HG02885 (cell line): ENCODE results near the gene OR5AL1.
"Not testable (repeated sequence)": the region's sequence is repeated elsewhere in the genome, so short reads cannot be mapped to it uniquely, and the experiment has no call there.

ENCODE experiments used
- ATAC-seq: cut with Tn5 transposase; IDR thresholded peaks from one replicate; pipeline ENCODE4 v1.9.1; 2021; ENCODE audit warnings: mild to moderate bottlenecking; ENCODE audit not compliant: unreplicated experiment, poor library complexity

Gene OR5AL1

GRCh38 chr11:56412396-56412795 is at the start of gene OR5AL1:
Gene OR5AL1 (plus strand): TSS chr11:56412696.
- ATAC-seq: no peak

- ATAC-seq: no peak
These were observed 37.2 kb upstream of the OR5AL1 start, which contains the start of gene OR8U1 for GRCh38 chr11:56375324-56375723. Gene OR8U1 (plus strand): TSS chr11:56375624. CDS start chr11:56375624, 0 bp downstream.

- ATAC-seq: no peak
These were observed 32.4 kb upstream of the OR5AL1 start for GRCh38 chr11:56380120-56380519.

- no peak for ATAC-seq
These were observed 18.1 kb upstream of the OR5AL1 start for GRCh38 chr11:56394381-56394780.

- no peak for ATAC-seq
These were observed 16.4 kb upstream of the OR5AL1 start for GRCh38 chr11:56396047-56396446.

- not testable (repeated sequence) for ATAC-seq
These were observed 10.5 kb upstream of the OR5AL1 start for GRCh38 chr11:56401858-56402461.

GRCh38 chr11:56404393-56404792 is 8.1 kb upstream of the OR5AL1 start:
- no peak for ATAC-seq

GRCh38 chr11:56410801-56411200 is 1.7 kb upstream of the OR5AL1 start:
- no peak for ATAC-seq

GRCh38 chr11:56453521-56453920 is 41.0 kb downstream of the OR5AL1 start:
- ATAC-seq: no peak

GRCh38 chr11:56457076-56457475 is 44.6 kb downstream of the OR5AL1 start:
- no peak for ATAC-seq
